ENCODE data around the gene HOMER2.
A peak's percentile ranks its signal among the peaks of the same experiment; 100 is the strongest.

Gene HOMER2

DNA sequence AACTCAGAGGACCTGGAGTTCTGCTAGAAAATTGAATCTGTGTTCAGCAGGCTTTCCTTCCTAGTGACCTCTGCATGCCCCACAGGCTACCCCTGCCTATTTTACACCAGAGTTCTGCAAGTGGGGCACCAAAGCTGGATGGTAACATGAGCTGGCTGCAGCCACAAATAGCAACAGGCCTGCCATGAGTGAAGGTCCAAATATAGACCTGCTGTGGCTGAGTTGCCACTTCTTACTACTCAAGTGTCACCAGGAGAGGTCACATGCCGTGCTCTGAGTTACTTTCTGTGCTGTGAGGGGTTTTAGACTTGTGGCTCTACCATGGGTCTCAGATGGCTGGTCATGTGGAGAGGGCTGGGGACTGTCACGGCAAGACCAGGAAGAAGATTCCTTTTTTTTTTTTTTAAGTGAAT, 146.5 kb downstream of the HOMER2 start, which contains the start of gene FSD2 (continued):
- TF ChIP-seq, protein P1, sequence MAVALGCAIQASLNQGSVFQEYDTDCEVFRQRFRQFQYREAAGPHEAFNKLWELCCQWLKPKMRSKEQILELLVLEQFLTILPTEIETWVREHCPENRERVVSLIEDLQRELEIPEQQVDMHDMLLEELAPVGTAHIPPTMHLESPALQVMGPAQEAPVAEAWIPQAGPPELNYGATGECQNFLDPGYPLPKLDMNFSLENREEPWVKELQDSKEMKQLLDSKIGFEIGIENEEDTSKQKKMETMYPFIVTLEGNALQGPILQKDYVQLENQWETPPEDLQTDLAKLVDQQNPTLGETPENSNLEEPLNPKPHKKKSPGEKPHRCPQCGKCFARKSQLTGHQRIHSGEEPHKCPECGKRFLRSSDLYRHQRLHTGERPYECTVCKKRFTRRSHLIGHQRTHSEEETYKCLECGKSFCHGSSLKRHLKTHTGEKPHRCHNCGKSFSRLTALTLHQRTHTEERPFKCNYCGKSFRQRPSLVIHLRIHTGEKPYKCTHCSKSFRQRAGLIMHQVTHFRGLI (tag by site-specific recombination; IDR thresholded peaks at IDR 0.05): peak; percentile 44; the same call in 1 of the 2 replicates
- no peak for TF ChIP-seq SP7 (tag by site-specific recombination; IDR thresholded peaks at IDR 0.05)
- TF ChIP-seq ZFP37 (tag by site-specific recombination; IDR thresholded peaks at IDR 0.05): no peak
- peak; percentile 68 for TF ChIP-seq ZIC2 (tag by site-specific recombination; IDR thresholded peaks at IDR 0.05)
- TF ChIP-seq, protein P2, sequence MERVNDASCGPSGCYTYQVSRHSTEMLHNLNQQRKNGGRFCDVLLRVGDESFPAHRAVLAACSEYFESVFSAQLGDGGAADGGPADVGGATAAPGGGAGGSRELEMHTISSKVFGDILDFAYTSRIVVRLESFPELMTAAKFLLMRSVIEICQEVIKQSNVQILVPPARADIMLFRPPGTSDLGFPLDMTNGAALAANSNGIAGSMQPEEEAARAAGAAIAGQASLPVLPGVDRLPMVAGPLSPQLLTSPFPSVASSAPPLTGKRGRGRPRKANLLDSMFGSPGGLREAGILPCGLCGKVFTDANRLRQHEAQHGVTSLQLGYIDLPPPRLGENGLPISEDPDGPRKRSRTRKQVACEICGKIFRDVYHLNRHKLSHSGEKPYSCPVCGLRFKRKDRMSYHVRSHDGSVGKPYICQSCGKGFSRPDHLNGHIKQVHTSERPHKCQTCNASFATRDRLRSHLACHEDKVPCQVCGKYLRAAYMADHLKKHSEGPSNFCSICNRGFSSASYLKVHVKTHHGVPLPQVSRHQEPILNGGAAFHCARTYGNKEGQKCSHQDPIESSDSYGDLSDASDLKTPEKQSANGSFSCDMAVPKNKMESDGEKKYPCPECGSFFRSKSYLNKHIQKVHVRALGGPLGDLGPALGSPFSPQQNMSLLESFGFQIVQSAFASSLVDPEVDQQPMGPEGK (tag by site-specific recombination; IDR thresholded peaks at IDR 0.05): peak; percentile 21; the same call in 1 of the 2 replicates
- no peak for TF ChIP-seq CTCF (tag by site-specific recombination; IDR thresholded peaks at IDR 0.05)
- peak; percentile 81; the same call in 1 of the 2 replicates for TF ChIP-seq SCRT1 (tag by site-specific recombination; IDR thresholded peaks at IDR 0.05; ENCODE audit: borderline replicate concordance)
- TF ChIP-seq ZNF121 (tag by site-specific recombination; IDR thresholded peaks at IDR 0.05): no peak
- no peak for TF ChIP-seq ZNF157 (tag by site-specific recombination; IDR thresholded peaks at IDR 0.05)
- TF ChIP-seq ZXDB (tag by site-specific recombination; IDR thresholded peaks at IDR 0.05): no peak
- TF ChIP-seq ZNF830 (tag by site-specific recombination; IDR thresholded peaks at IDR 0.05; ENCODE audit: low read depth): no peak
- no peak for TF ChIP-seq ZNF776 (tag by site-specific recombination; IDR thresholded peaks at IDR 0.05; ENCODE audit: borderline replicate concordance)
- peak; percentile 23; the same call in 1 of the 2 replicates for TF ChIP-seq GLIS1 (tag by site-specific recombination; IDR thresholded peaks at IDR 0.05)
- TF ChIP-seq ZNF266 (tag by site-specific recombination; IDR thresholded peaks at IDR 0.05; ENCODE audit: low read depth): no peak
- TF ChIP-seq ZNF133 (tag by site-specific recombination; IDR thresholded peaks at IDR 0.05): no peak
- TF ChIP-seq BCL11B (tag by site-specific recombination; IDR thresholded peaks at IDR 0.05; ENCODE audit: low read depth): no peak
- TF ChIP-seq GLI4 (tag by site-specific recombination; IDR thresholded peaks at IDR 0.05): no peak
- TF ChIP-seq, protein P3, sequence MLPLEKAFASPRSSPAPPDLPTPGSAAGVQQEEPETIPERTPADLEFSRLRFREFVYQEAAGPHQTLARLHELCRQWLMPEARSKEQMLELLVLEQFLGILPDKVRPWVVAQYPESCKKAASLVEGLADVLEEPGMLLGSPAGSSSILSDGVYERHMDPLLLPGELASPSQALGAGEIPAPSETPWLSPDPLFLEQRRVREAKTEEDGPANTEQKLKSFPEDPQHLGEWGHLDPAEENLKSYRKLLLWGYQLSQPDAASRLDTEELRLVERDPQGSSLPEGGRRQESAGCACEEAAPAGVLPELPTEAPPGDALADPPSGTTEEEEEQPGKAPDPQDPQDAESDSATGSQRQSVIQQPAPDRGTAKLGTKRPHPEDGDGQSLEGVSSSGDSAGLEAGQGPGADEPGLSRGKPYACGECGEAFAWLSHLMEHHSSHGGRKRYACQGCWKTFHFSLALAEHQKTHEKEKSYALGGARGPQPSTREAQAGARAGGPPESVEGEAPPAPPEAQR (tag by site-specific recombination; IDR thresholded peaks at IDR 0.05): no peak
- TF ChIP-seq ZNF701 (tag by site-specific recombination; IDR thresholded peaks at IDR 0.05): no peak
- peak; percentile 62; the same call in 1 of the 2 replicates for TF ChIP-seq ZBTB44 (tag by site-specific recombination; IDR thresholded peaks at IDR 0.05)
- no peak for TF ChIP-seq ZSCAN23 (tag by site-specific recombination; IDR thresholded peaks at IDR 0.05)
- 0 out of 2 replicates have a peak, but pooled peaks have one; percentile 46 for TF ChIP-seq ZNF24 (tag by site-specific recombination; IDR thresholded peaks at IDR 0.05)

Measured in HEK293 (cell line).